HepG2 (cell line): ENCODE data around the gene NAV2. TPM values are rescaled to one million over a fixed set of nuclear protein-coding genes. Genes with fewer than 3 reads are reported as not detected.

Experiments
- ATAC-seq: fragments of 200-7000 bp; cut with Tn5 transposase; 3 replicates; pipeline ENCODE4 v1.9.1; 2020; ENCODE audit warnings: mild to moderate bottlenecking, moderate library complexity
- BruUV-seq: library from RNA; stranded (reverse); fragments of 400-500 nt; replicated peaks from 2 replicates; lab custom pipeline; 2021; lab: Mats Ljungman, UMichigan
- CTCF ChIA-PET: fragments of 300-600 bp; formaldehyde crosslinking; extraction: SDS; loops from one replicate; lab custom pipeline; 2021; ENCODE audit warnings: low total read pairs, inconsistent platforms, low intra/inter-chr PET ratio; lab: Yijun Ruan, JAX
- POLR2A ChIA-PET: fragments of 350-600 bp; sonication (Branson Sonifier 250); formaldehyde crosslinking; loops from one replicate; lab custom pipeline; 2020; ENCODE audit warnings: antibody characterized with exemption, inconsistent platforms; lab: Yijun Ruan, JAX
- DNase-seq: peaks from one replicate; pipeline ENCODE4 v3.0.0-alpha.2; 2015; ENCODE audit warnings: low spot score
- FAIRE-seq: peaks from 3 replicates; lab custom pipeline; 2011; peaks lifted over from hg19 to GRCh38; lab: Jason Lieb, UNC
- H2AFZ ChIP-seq: one replicate; pipeline ENCODE4 v1.6.1; 2011; ENCODE audit warnings: low read length, inconsistent platforms
- H3K27ac ChIP-seq: fragments of 300-600 bp; 3 replicates; pipeline ENCODE4 v1.8.0; 2011; ENCODE audit warnings: mixed run types, mild to moderate bottlenecking, mixed read lengths, low read length, inconsistent platforms; ENCODE audit not compliant: insufficient read depth; ENCODE audit errors: extremely low read length
- H3K27me3 ChIP-seq, 2 experiments: fragments of 200-600 bp in 1 of 2; 2 replicates in 1 of 2; 3 replicates in 1 of 2; pipeline versions ENCODE4 v1.6.0 to v1.8.0; 2011; ENCODE audit warnings: low read length in 2 of 2, mild to moderate bottlenecking in 2 of 2, moderate library complexity in 2 of 2, inconsistent platforms in 1 of 2; ENCODE audit not compliant: insufficient read depth in 2 of 2, control insufficient read depth in 1 of 2
- H3K36me3 ChIP-seq, 2 experiments: fragments of 200-600 bp in 1 of 2; replicated peaks in 1 of 2; 2 replicates in 1 of 2; 3 replicates in 1 of 2; pipeline versions ENCODE4 v1.5.1 to v1.8.0; 2011; ENCODE audit warnings: low read length in 2 of 2, inconsistent platforms in 1 of 2; ENCODE audit not compliant: insufficient read depth in 2 of 2, control insufficient read depth in 1 of 2
- H3K4me1 ChIP-seq: 2 replicates; pipeline ENCODE4 v1.5.1; 2012; ENCODE audit warnings: low read length, inconsistent platforms; ENCODE audit not compliant: insufficient read depth
- H3K4me2 ChIP-seq: 2 replicates; pipeline ENCODE4 v1.6.0; 2011; ENCODE audit warnings: low read depth, low read length, inconsistent platforms
- H3K4me3 ChIP-seq, 3 experiments: fragments of 200-600 bp in 1 of 3; sonication (generic), shearing (Covaris generic) in 1 of 3; replicated peaks in 1 of 3; 2 replicates each; pipeline ENCODE4 v1.5.1; 2011 to 2016; ENCODE audit warnings: low read length in 3 of 3, inconsistent platforms in 2 of 3, low read depth in 2 of 3, mild to moderate bottlenecking in 2 of 3, control low read depth in 1 of 3, mixed read lengths in 1 of 3; ENCODE audit not compliant: insufficient read depth in 1 of 3
- H3K79me2 ChIP-seq: one replicate; pipeline ENCODE4 v1.6.1; 2011; ENCODE audit warnings: low read length, inconsistent platforms; ENCODE audit not compliant: insufficient read depth
- H3K9ac ChIP-seq: 2 replicates; pipeline ENCODE4 v1.6.0; 2011; ENCODE audit warnings: mild to moderate bottlenecking, low read depth, low read length, inconsistent platforms; ENCODE audit not compliant: insufficient read depth
- H3K9me3 ChIP-seq: 2 replicates; pipeline ENCODE4 v1.5.1; 2012; ENCODE audit warnings: mild to moderate bottlenecking, low read length
- H4K20me1 ChIP-seq: 2 replicates; pipeline ENCODE4 v1.6.0; 2011; ENCODE audit warnings: inconsistent platforms, mild to moderate bottlenecking, low read length, moderate library complexity; ENCODE audit not compliant: insufficient read depth
- DNMT3B ChIP-seq: conservative IDR thresholded peaks from 2 replicates; pipeline ENCODE4 v1.6.1; 2016; ENCODE audit warnings: missing biosample characterization, control low read depth
- HNRNPUL1 ChIP-seq: fragments of 200-400 bp; formaldehyde crosslinking; IDR thresholded peaks from 2 replicates; pipeline ENCODE4 v1.6.1; 2017; ENCODE audit warnings: low read depth, mild to moderate bottlenecking, low read length, moderate library complexity
- NCOA2 ChIP-seq: sonication (generic); formaldehyde crosslinking; IDR thresholded peaks from 2 replicates; pipeline ENCODE4 v1.8.0; 2022; ENCODE audit warnings: inconsistent platforms
- RAD21 ChIP-seq: fragments of 450-650 bp; formaldehyde crosslinking; IDR thresholded peaks from 2 replicates; pipeline ENCODE4 v1.5.0; 2020; ENCODE audit warnings: mild to moderate bottlenecking
- REXO4 ChIP-seq: sonication (generic); formaldehyde crosslinking; IDR thresholded peaks from 2 replicates; pipeline ENCODE4 v1.8.0; 2022; ENCODE audit warnings: missing genetic modification reagents, mild to moderate bottlenecking, borderline replicate concordance
- RXRA ChIP-seq: sonication (generic); formaldehyde crosslinking; IDR thresholded peaks from 2 replicates; pipeline ENCODE4 v1.5.1; 2020; ENCODE audit warnings: missing genetic modification reagents
- SP2 ChIP-seq: sonication (generic); formaldehyde crosslinking; IDR thresholded peaks from 2 replicates; pipeline ENCODE4 v1.5.1; 2020; ENCODE audit warnings: mild to moderate bottlenecking, missing genetic modification reagents
- TOE1 ChIP-seq: sonication (generic); formaldehyde crosslinking; IDR thresholded peaks from 2 replicates; pipeline ENCODE4 v1.4.0; 2020; ENCODE audit warnings: mild to moderate bottlenecking, missing genetic modification reagents
- ZNF101 ChIP-seq: sonication (generic); formaldehyde crosslinking; IDR thresholded peaks from 2 replicates; pipeline ENCODE4 v1.4.0; 2020; ENCODE audit warnings: mild to moderate bottlenecking, low read depth, missing genetic modification reagents, borderline replicate concordance
- ZNF160 ChIP-seq: sonication (generic); formaldehyde crosslinking; IDR thresholded peaks from 2 replicates; pipeline ENCODE4 v1.8.0; 2022; ENCODE audit warnings: mild to moderate bottlenecking, inconsistent platforms, missing genetic modification reagents
- ZNF256 ChIP-seq: sonication (generic); formaldehyde crosslinking; conservative IDR thresholded peaks from 2 replicates; pipeline ENCODE4 v1.4.0; 2020; ENCODE audit warnings: missing genetic modification reagents
- ZNF260 ChIP-seq: sonication (generic); formaldehyde crosslinking; IDR thresholded peaks from 2 replicates; pipeline ENCODE4 v1.4.0; 2020; ENCODE audit warnings: missing genetic modification reagents, low read depth, mild to moderate bottlenecking, borderline replicate concordance
- ZNF292 ChIP-seq: sonication (generic); formaldehyde crosslinking; IDR thresholded peaks from 2 replicates; pipeline ENCODE4 v1.8.1; 2022; ENCODE audit warnings: mild to moderate bottlenecking, low read depth, missing genetic modification reagents, borderline replicate concordance
- ZNF317 ChIP-seq: sonication (generic); formaldehyde crosslinking; IDR thresholded peaks from 2 replicates; pipeline ENCODE4 v1.5.0; 2020; ENCODE audit warnings: mild to moderate bottlenecking, missing genetic modification reagents
- ZNF335 ChIP-seq: sonication (generic); formaldehyde crosslinking; IDR thresholded peaks from 2 replicates; pipeline ENCODE4 v1.4.0; 2020; ENCODE audit warnings: missing genetic modification reagents
- WGBS: methylation state at CpG from one replicate; pipeline ENCODE4 v1.1.6; 2017; ENCODE audit warnings: low lambda C conversion rate; 5-methylcytosine and 5-hydroxymethylcytosine counted together
- in situ Hi-C: cut with HindIII; loops from 2 replicates; pipeline ENCODE4 v1.10.0; 2017; ENCODE audit warnings: low pct_unique_long_range_greater_than_20kb; ENCODE audit not compliant: extremely low pct_ligation_motif_present
- intact Hi-C: fragments of 100-400 bp; cut with micrococcal nuclease; formaldehyde crosslinking; loops from one replicate; pipeline ENCODE4 v1.10.0; 2022; ENCODE audit not compliant: unreplicated experiment
- polyA plus RNA-seq, 8 experiments: library from polyadenylated mRNA; depleted of rRNA in 3 of 8; stranded (reverse) in 7 of 8; unstranded in 1 of 8; fragments of >200 nt; fragmentation: Illumina TruSeq in 4 of 8; extraction: Trizol in 4 of 8; gene quantifications; 2 replicates each; pipeline versions ENCODE4 v1.2.1 to v1.2.3, GENCODE V29; 2011 to 2016; ENCODE audit warnings: low read depth in 4 of 8, missing spikeins in 1 of 8, mixed read lengths in 1 of 8; ENCODE audit not compliant: insufficient read depth in 1 of 8
- total RNA-seq, 5 experiments: library from RNA; depleted of rRNA; stranded (reverse); fragments of >200 nt; fragmentation: Illumina TruSeq; extraction: Trizol; gene quantifications; 2 replicates each; pipeline ENCODE4 v1.2.3, GENCODE V29; 2016; ENCODE audit warnings: low read depth in 1 of 5
- TF ChIP-seq, protein P1 (sequence below): sonication (generic); formaldehyde crosslinking; IDR thresholded peaks from 2 replicates; pipeline ENCODE4 v1.5.0; 2020; ENCODE audit warnings: mild to moderate bottlenecking, missing genetic modification reagents
- TF ChIP-seq, protein P2 (sequence below): sonication (generic); formaldehyde crosslinking; IDR thresholded peaks from 2 replicates; pipeline ENCODE4 v1.8.0; 2022; ENCODE audit warnings: missing genetic modification reagents, low read depth, mild to moderate bottlenecking, borderline replicate concordance
- TF ChIP-seq, protein P3 (sequence below): IDR thresholded peaks from 2 replicates; pipeline ENCODE4 v1.6.1; 2012; ENCODE audit warnings: inconsistent platforms

Gene NAV2
- total and polyA plus RNA-seq, 2 of the 13 experiments (the other 11 are each of a cell fraction or from before 2014, with no cell fraction given), result 9.3 to 34.6 TPM

DNA sequence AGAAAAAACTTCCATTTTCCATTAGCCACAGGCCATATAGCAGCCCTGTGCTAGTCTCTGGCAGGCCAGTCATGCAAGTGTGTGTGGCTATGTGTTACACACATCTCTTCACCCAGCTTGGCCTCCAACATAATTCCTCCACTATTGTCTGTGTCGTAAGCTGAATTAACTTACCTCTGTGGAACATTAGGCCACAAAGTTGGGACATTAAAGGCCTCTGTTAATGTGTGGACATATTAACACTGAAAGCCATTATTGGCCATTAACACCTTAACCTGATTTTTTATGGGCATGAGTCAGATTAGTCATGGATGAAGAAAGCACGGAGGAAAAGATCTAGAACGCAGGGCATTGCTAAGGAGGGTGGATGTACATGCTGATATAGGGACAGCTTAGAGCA, 347.5 kb downstream of the NAV2 start:
- CTCF ChIA-PET, result no interaction called here
- Histone ChIP-seq H3K4me1 (no peaks in the 10 kb centered on the region), H3K36me3 (peaks cover 40 to 82% of the 10 kb centered on the region in 2 experiments), H3K9ac (no peak overlapping the region), H3K79me2 (no peaks in the 10 kb centered on the region), H2AFZ (no peak overlapping the region), H3K27ac (no peak overlapping the region), H3K4me2 (no peak overlapping the region), H3K4me3 (no peak overlapping the region), H4K20me1 (no peaks in the 10 kb centered on the region), H3K27me3 (no peaks in the 10 kb centered on the region), H3K9me3 (no peaks in the 10 kb centered on the region)
- ATAC-seq (no peak), FAIRE-seq (no peak), DNase-seq (no peak)
- intact Hi-C loops, result no loop called here
- TF ChIP-seq NCOA2 (CRISPR knock-in tag) (no peak), ZNF317 (CRISPR knock-in tag) (no peak), ZNF101 (CRISPR knock-in tag) (no peak), DNMT3B (no peak)
- POLR2A ChIA-PET, result no interaction called here
- 98% methylated on average over 3 of the region's 3 CpGs for WGBS
- BruUV-seq, result no TSS peak
- in situ Hi-C loops, result no loop called here

DNA sequence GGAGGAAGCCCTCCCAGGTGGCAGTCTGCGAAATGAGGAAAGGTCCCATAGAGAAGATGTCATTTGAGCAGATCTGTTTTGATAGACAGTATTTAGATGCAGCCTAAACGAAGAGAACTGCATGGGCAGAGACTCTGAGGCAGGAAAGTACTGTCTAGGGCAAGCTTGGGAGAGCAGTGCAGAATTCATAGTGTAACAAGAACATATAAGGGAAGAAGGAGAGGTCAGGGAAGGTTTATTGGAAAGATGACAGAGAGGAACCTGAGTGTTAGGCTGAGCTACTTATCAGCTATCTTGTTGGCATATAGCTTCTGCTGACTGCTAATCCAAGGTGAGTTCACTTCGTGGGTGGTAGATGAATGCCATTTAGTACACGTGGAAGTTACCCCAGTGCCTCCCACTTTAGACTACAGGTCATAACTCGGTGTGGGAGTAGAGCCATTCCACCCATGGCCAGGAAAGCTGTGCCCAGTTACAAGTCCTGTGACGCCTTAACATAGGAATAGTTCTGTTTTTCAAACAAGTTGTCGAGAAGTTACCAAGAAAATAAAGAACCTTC, 348.1 kb downstream of the NAV2 start:
- no peak overlapping the region for H3K27ac ChIP-seq
- DNase-seq, result no peak
- WGBS, result 98% methylated on average over 7 of the region's 7 CpGs
- H3K4me1 ChIP-seq, result no peaks in the 10 kb centered on the region
- no peak for ATAC-seq
- no peak overlapping the region for H2AFZ ChIP-seq
- no peaks in the 10 kb centered on the region for H4K20me1 ChIP-seq
- intact Hi-C loops (no loop called here), in situ Hi-C loops (no loop called here)
- no peak overlapping the region for H3K4me3 ChIP-seq
- no TSS peak for BruUV-seq
- no peak overlapping the region for H3K4me2 ChIP-seq
- H3K27me3 ChIP-seq, result no peaks in the 10 kb centered on the region
- no peak overlapping the region for H3K9ac ChIP-seq
- H3K79me2 ChIP-seq, result no peaks in the 10 kb centered on the region
- FAIRE-seq, result no peak
- POLR2A ChIA-PET, result no interaction called here
- H3K9me3 ChIP-seq, result no peaks in the 10 kb centered on the region
- CTCF ChIA-PET, result no interaction called here
- peaks cover 37 to 82% of the 10 kb centered on the region in 2 experiments for H3K36me3 ChIP-seq
- TF ChIP-seq, protein P1, sequence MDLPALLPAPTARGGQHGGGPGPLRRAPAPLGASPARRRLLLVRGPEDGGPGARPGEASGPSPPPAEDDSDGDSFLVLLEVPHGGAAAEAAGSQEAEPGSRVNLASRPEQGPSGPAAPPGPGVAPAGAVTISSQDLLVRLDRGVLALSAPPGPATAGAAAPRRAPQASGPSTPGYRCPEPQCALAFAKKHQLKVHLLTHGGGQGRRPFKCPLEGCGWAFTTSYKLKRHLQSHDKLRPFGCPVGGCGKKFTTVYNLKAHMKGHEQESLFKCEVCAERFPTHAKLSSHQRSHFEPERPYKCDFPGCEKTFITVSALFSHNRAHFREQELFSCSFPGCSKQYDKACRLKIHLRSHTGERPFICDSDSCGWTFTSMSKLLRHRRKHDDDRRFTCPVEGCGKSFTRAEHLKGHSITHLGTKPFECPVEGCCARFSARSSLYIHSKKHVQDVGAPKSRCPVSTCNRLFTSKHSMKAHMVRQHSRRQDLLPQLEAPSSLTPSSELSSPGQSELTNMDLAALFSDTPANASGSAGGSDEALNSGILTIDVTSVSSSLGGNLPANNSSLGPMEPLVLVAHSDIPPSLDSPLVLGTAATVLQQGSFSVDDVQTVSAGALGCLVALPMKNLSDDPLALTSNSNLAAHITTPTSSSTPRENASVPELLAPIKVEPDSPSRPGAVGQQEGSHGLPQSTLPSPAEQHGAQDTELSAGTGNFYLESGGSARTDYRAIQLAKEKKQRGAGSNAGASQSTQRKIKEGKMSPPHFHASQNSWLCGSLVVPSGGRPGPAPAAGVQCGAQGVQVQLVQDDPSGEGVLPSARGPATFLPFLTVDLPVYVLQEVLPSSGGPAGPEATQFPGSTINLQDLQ (CRISPR knock-in tag), result no peak
- TF ChIP-seq RXRA (no peak), ZNF256 (CRISPR knock-in tag) (no peak), HNRNPUL1 (no peak), REXO4 (CRISPR knock-in tag) (no peak), ZNF292 (CRISPR knock-in tag) (no peak), RAD21 (no peak), TOE1 (no peak), ZNF335 (CRISPR knock-in tag) (no peak), ZNF260 (CRISPR knock-in tag) (no peak), ZNF160 (CRISPR knock-in tag) (no peak), SP2 (CRISPR knock-in tag) (no peak)
- TF ChIP-seq, protein P2, sequence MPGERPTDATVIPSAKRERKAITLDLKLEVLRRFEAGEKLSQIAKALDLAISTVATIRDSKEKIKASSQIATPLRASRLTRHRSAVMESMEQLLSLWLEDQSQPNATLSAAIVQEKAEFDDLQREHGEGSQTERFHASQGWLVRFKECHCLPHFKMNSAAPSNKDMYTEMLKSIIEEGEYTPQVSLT (CRISPR knock-in tag), result no peak
- TF ChIP-seq, protein P3, sequence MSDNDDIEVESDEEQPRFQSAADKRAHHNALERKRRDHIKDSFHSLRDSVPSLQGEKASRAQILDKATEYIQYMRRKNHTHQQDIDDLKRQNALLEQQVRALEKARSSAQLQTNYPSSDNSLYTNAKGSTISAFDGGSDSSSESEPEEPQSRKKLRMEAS, result no peak
